ENCODE results near the gene DENND11. TPM values are rescaled to one million over a fixed set of nuclear protein-coding genes. Genes with fewer than 3 reads are reported as not detected.

DENND11 gene
- polyA plus RNA-seq, 1 experiment: 4.9 TPM

DNA sequence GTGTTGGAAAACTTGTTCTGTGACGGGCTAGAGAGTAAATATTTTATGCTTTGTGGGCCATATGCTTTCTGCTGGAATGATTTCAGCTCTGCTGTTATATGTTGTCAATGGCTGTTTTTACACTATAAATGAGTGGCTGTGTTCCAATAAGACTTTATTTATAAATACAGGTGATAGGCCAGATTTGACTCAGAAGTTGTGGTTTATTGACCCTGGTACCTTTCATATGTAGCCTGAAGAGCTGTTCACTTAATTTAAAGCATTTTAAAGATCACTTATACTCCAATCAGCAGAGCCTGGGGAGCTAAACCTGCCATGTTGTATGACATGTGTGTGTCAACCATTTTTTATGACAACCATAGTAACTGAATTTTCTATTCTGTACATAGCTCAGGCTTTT is 27.1 kb upstream of the DENND11 start:
- ChIA-PET POLR2A (no interaction called here), CTCF (interaction anchor here (1.1 to 1.8 kb wide), 2 partner anchors 9 to 74 kb away, joined by 4 to 8 read pairs; partner anchors contain the start of gene SSBP1)
- TF ChIP-seq, protein P1, sequence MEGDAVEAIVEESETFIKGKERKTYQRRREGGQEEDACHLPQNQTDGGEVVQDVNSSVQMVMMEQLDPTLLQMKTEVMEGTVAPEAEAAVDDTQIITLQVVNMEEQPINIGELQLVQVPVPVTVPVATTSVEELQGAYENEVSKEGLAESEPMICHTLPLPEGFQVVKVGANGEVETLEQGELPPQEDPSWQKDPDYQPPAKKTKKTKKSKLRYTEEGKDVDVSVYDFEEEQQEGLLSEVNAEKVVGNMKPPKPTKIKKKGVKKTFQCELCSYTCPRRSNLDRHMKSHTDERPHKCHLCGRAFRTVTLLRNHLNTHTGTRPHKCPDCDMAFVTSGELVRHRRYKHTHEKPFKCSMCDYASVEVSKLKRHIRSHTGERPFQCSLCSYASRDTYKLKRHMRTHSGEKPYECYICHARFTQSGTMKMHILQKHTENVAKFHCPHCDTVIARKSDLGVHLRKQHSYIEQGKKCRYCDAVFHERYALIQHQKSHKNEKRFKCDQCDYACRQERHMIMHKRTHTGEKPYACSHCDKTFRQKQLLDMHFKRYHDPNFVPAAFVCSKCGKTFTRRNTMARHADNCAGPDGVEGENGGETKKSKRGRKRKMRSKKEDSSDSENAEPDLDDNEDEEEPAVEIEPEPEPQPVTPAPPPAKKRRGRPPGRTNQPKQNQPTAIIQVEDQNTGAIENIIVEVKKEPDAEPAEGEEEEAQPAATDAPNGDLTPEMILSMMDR (IDR thresholded peaks at IDR 0.05; ENCODE audit: low read depth, low read length): no peak
- Histone ChIP-seq H3K27me3 (ENCODE audit: control insufficient read depth, insufficient read depth, low read length) (no peaks in the 10 kb centered on the region), H3K4me3 (ENCODE audit: low read depth, low read length) (no peak overlapping the region), H3K9me3 (ENCODE audit: control insufficient read depth, insufficient read depth, low read length) (no peaks in the 10 kb centered on the region), H3K27ac (ENCODE audit: low read depth, low read length) (no peak overlapping the region)
- no peak for DNase-seq (ENCODE audit: low read depth, low spot score)

DNA sequence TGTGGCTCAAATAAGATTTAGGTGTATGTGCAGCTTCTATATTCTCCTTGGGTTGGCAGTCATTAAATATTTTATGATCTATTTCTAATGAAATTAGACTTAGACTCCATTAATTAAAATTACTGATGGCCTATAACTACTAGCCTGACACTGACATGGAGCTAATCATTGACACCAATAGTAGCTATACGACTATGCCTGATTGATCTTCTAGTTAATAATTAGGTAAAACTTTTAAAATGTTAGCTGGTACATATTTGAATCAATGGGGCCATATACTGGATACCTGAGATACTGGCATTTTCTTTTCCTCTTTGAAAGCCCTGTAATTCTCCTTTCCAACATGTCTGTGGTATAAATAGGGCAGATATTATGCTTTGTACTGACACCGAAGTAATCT is 20.6 kb upstream of the DENND11 start:
- TF ChIP-seq, protein P1 (IDR thresholded peaks at IDR 0.05; ENCODE audit: low read depth, low read length): no peak
- no peaks in the 10 kb centered on the region for H3K27me3 ChIP-seq (ENCODE audit: control insufficient read depth, insufficient read depth, low read length)
- no peak overlapping the region for H3K27ac ChIP-seq (ENCODE audit: low read depth, low read length)
- DNase-seq (ENCODE audit: low read depth, low spot score): no peak
- H3K4me3 ChIP-seq (ENCODE audit: low read depth, low read length): no peak overlapping the region
- ChIA-PET POLR2A (no interaction called here), CTCF (interaction anchor here (0.8 kb wide), 1 partner anchor 16 kb away, joined by 3 read pairs; the partner anchor contains the start of gene SSBP1)
- no peaks in the 10 kb centered on the region for H3K9me3 ChIP-seq (ENCODE audit: control insufficient read depth, insufficient read depth, low read length)

DNA sequence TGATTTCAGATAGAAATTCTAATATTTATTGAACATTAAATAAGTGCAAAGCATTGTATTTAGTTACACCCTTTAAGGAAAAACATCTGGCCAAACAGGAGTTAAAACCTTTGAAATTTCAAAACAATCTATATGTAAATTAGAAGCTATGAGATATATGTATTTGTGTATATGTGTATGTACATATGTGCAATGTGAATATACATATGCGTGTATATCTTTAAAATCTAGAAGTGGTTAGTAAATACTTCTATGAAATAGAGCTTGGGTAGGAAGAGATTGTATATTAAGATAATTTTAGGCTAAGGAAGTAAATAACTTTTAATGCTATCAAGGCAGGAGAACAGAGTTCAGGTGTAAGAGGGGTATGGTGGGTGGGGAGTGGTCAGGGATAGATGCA is 15.5 kb upstream of the DENND11 start:
- DNase-seq (ENCODE audit: low read depth, low spot score): no peak
- ChIA-PET POLR2A (no interaction called here), CTCF (interaction anchor here (3.8 kb wide), 1 partner anchor 20 kb away, joined by 15 read pairs; the partner anchor contains the start of gene SSBP1)
- TF ChIP-seq, protein P1 (IDR thresholded peaks at IDR 0.05; ENCODE audit: low read depth, low read length): no peak
- no peak overlapping the region for H3K4me3 ChIP-seq (ENCODE audit: low read depth, low read length)
- H3K27ac ChIP-seq (ENCODE audit: low read depth, low read length): no peak overlapping the region
- no peaks in the 10 kb centered on the region for H3K9me3 ChIP-seq (ENCODE audit: control insufficient read depth, insufficient read depth, low read length)
- H3K27me3 ChIP-seq (ENCODE audit: control insufficient read depth, insufficient read depth, low read length): no peaks in the 10 kb centered on the region

GRCh38 chr7:141715794-141716689 is 14.1 kb upstream of the DENND11 start:
- ChIA-PET CTCF (interaction anchor here (2.0 to 3.8 kb wide), 2 partner anchors 22 to 71 kb away, joined by 7 to 15 read pairs; partner anchors contain the start of gene SSBP1), POLR2A (no interaction called here)
- TF ChIP-seq, protein P1 (IDR thresholded peaks at IDR 0.05; ENCODE audit: low read depth, low read length): no peak
- Histone ChIP-seq H3K27me3 (ENCODE audit: control insufficient read depth, insufficient read depth, low read length) (no peaks in the 10 kb centered on the region), H3K4me3 (ENCODE audit: low read depth, low read length) (no peak overlapping the region), H3K27ac (ENCODE audit: low read depth, low read length) (no peak overlapping the region), H3K9me3 (ENCODE audit: control insufficient read depth, insufficient read depth, low read length) (no peaks in the 10 kb centered on the region)
- DNase-seq (ENCODE audit: low read depth, low spot score): no peak

GRCh38 chr7:141715018-141715417 is 13.1 kb upstream of the DENND11 start:
- Histone ChIP-seq H3K4me3 (ENCODE audit: low read depth, low read length) (no peak overlapping the region), H3K27ac (ENCODE audit: low read depth, low read length) (no peak overlapping the region), H3K9me3 (ENCODE audit: control insufficient read depth, insufficient read depth, low read length) (no peaks in the 10 kb centered on the region), H3K27me3 (ENCODE audit: control insufficient read depth, insufficient read depth, low read length) (no peaks in the 10 kb centered on the region)
- no peak for DNase-seq (ENCODE audit: low read depth, low spot score)
- POLR2A ChIA-PET: no interaction called here
- CTCF ChIA-PET: interaction anchor here (0.6 to 2.0 kb wide), 2 partner anchors 72 to 900 kb away, joined by 3 to 7 read pairs; no protein-coding TSS in a partner anchor
- TF ChIP-seq, protein P1 (IDR thresholded peaks at IDR 0.05; ENCODE audit: low read depth, low read length): no peak

Measured in AG04450 (cell line).